GM10847 (cell line): ENCODE measurements around the gene NODAL.

Source experiments
- POLR2A ChIP-seq: IDR thresholded peaks from 2 replicates; pipeline ENCODE4 v1.6.1; 2011; ENCODE audit not compliant: insufficient read length; ENCODE audit errors: extremely low read depth

NODAL gene

DNA sequence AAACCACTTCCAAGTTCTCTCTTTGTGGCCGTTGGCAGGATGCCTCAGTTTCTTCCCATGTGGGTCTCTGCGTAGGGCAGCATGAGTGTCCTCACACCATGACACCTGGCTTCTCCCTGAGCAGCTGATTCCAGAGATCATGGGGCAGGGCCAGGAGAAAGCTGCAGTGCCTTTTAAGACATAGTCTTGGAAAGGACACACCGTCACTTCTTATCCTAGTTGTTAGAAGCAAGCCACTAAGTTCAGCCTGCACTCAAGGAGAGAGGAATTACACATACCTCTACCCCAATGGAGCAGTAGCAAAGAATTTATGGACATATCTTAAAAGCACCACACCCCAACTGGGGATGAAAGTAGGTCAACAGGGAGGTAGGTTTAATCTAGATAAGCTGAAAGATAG, 16.4 kb downstream of the NODAL start:
- TF ChIP-seq POLR2A = no peak

DNA sequence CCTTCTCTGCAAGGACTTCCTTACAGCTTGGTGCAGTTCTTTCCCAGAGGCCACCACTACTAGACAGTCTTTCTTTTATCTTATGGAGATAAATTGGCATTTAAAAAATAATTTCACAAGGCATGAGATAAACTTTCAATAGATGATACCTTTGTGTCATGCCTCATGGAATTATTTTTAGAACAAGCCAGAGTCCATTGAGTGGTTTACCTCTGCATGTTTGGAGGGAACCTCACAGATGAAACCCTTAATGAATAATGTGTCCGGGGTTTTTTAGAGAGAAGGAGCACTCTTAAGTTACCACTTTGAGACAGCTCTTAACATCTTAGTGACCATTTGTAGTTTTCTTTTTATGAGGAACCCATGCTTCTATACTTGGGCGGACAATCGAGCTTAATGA, 17.2 kb downstream of the NODAL start:
- no peak for TF ChIP-seq POLR2A

DNA sequence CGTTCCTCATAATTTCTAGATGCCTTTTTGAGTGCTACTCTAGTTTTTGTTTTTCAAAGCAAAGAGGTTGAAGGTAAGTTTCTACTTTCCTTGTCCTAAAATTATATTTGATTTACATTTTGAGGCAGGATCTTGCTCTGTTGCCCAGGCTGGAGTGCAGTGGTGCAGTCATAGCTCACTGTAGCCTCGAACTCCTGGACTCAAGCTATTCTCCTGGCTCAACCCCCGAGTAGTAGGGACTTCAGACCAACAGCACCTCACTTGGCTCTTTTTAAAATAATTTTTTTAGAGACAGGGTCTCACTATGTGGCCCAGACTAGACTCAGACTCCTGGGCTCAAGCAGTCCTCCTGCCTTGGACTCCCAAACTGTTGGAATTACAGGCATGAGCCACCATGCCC, 22.8 kb downstream of the NODAL start:
- no peak for TF ChIP-seq POLR2A

DNA sequence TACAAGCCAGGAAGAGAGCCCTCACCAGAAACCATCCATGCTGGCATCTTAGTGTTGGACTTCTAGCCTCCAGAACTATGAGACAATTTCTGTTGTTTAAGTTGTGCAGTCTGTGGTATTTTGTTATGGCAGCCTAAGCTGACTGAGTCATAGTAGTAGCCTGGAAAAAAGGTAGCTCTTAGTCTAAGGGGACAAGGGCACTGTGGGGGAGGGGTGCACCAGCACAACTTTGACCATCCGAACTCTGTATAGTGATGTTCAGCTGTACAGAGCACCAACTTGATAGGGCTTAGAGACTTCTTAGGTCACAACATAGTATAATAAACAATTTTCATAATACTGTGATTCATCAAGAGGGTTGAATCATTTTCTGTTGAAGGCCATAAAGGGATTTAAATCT, 23.3 kb downstream of the NODAL start:
- no peak for TF ChIP-seq POLR2A

DNA sequence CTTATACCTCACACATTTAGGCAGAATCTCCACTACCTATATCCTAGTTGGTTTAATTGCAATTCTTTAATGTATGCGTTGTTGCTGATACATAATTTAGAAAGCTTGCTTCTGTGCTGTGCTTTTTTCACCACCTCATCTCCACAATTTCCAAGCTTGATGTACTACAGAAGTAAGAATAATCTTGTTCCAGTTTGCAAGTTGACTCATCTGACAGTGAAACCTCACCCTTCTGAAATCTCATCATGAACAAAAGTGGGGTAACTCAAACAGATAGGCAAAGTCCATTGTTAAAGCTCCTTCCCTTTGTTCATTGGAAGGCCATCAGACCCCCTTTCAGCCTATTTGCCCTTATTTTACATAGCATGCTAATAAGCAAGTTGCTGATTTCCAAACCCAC, 23.9 kb downstream of the NODAL start:
- TF ChIP-seq POLR2A = no peak

DNA sequence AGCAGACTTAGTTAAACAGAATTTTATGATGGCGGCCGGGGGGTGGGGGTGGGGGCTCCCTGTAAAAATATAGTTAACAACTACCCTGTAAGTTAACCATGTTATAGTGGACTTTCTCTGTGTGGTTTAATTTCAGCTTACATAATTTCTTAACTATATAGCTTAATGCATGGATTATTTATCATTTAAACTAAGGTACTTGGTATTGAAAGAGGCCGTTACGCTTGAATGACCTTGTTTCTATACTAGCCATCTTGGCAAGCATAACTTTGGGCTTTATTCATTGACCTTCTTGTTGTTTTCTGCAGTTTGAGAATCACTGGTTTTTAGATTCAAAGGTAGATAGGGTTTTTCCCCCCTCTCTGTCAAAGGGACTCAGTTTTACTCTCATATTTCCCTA, 29.1 kb downstream of the NODAL start:
- TF ChIP-seq POLR2A = no peak

DNA sequence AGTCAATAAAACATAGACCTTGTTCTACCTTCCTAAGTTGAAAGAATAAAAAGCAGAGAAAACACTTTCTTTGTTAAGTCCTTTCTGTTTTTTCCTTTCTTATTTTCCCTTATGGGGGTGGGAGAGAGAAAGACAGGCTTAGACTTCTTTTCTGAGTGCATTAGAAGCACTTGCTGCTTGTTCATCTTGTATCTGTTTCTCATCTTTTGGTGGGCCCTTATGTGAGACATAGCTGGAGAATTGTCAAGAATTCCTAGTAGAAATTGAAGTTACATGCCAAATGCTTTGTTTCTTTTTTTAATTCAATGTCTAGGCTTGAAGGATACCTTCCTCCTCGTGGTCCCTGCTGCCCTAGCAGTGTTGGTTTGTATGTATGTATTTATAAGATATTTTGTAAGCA, 30.9 kb downstream of the NODAL start:
- TF ChIP-seq POLR2A = no peak

DNA sequence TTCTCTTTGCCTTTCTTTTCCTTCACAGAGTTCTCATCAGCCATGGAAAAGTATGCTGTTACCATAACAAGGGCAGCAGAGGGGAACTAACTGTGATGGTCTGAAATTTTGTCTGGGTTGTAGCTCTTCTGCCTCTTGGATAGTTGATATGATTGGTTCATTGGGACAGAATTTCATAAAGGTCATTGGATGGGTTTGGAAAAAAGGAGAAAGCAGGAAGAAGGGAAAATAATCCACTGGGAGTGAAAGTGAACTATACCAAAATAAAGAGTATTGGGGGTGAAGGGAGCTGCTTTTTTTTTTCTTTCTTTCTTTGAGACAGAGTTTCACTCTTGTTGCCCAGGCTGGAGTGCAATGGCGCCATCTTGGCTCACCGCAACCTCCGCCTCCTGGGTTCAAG, 31.7 kb downstream of the NODAL start:
- TF ChIP-seq POLR2A = no peak

DNA sequence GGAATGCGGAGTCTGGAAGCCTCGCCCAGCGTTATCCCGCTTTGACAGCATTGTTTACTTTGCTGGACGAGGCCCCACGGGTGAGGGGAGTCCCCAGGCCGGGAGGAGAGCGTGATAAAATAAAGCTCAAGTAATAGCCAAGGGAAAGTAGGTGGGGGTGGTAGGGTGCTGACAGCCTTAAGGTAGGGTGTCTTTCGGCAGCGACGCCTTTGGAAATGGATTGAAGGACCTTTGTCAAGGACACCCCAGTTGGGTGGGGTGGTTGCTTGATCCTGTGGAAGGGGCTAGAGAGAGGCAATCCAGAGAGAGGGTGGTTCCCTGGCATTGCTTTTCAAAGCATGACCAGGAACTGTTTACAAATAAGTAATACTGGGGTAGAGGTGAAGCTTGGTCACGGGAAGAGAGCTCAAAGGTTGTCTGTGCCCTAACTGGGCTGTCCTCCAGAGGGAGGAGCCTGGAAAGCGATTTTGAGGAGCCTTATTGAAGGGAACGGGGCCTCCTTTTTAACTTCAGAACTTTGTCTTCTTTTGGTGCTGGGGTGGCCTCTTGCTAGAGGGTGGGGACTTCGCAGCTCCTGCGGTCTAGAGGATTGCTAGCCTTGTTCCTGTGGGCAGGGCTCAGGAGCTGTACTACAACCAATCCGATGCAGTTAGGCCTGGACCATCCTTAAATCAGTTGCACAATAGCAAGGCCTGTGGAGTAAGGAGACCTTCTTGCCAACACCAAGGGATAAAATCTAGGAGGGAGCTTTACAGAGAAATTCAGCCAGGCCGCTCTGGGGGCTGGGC, 36.2 kb downstream of the NODAL start:
- TF ChIP-seq POLR2A = no peak

DNA sequence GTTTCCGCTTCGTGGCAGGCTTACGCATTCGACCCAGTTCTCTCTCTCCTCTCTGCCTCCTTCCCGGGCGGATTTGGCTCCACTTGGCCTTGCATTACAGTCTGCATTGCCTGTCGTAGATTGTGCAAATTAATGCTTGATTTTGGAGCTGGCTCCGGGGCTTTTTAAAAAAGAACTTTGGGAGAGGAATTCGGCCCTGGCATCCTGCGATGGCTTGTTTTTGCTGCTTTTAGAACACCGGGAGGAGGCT, 36.8 kb downstream of the NODAL start:
- TF ChIP-seq POLR2A = no peak

DNA sequence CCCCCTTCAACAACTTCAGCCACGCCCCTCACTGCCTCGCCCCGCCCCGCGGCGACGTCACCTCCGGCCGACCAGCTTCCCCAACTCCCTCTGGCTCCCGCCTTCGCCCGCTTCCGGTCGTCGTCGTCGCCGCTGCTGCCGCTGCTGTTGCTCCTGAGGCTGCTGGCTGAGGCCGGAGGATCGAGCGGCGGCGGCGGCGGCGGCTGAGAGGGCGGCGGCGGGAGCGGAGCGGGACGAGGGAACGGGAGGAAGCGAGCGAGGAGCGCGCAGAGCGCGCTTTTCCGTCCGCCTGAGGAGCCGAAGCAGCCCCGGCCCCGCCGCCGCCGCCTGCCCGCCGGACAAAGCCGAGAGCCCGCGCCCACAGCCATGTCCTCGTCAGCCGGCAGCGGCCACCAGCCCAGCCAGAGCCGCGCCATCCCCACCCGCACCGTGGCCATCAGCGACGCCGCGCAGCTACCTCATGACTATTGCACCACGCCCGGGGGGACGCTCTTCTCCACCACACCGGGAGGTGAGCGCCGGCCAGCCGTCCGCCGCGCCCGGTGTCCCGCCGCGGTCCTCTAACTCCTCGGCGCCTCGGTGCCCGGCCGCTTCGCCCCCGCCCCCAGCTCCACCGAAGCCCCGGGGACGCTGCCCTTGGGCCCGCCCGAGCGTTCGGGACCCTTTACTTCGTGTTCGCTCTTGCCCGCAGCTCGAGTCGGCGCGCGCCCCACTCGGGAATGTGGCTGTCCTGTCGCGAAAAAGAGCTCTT, 37.3 kb downstream of the NODAL start, which contains the start of gene EIF4EBP2:
Gene EIF4EBP2, plus strand, starts transcription at position 110 of the 751 bp plus-strand sequence. Its CDS starts 257 bp downstream, at position 367.
- peak; percentile 97 for TF ChIP-seq POLR2A

DNA sequence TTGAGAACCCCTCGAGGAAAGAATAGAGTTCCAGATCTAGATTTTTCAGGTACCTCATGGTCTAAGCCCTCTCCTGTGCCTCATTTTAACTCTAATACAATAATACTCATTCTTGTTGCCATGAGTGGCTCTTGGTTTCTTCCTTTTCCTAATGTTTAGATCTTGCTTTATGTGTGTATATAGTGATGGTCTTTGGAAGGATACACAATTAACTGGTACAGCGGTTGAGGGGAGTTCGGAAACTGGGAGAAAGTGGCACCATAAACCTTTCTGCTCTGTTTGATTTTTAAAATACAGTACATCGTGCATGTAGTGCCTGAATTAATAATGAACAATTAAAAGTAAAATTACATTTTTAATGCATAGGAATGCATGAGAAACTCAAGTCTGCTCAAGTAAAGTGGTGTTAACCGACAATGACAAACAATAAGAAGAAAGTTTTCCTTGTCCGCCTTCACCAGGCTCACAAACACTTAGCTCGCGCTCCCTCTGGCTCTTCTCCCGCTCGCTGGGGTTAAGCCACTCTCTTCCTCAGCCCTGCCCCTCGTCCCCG, 37.9 kb downstream of the NODAL start:
- TF ChIP-seq POLR2A = no peak

DNA sequence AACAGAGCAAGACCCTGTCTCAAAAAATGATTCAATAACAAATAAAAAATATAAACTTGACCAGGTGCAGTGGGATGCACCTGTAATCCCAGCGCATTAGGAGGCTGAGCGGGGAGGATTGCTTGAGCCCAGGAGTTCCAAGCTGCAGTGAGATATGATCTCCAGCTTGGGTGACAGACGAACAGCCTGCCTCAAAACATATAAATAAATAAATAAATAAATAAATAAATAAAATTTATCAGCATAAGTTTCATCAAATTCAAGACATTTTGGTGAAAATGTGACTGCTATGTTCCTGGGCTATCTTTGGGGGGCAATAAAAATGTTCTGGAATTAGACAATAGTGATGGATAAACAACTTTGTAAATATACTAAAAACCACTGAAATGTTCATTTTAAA, 42.3 kb downstream of the NODAL start:
- TF ChIP-seq POLR2A = no peak

DNA sequence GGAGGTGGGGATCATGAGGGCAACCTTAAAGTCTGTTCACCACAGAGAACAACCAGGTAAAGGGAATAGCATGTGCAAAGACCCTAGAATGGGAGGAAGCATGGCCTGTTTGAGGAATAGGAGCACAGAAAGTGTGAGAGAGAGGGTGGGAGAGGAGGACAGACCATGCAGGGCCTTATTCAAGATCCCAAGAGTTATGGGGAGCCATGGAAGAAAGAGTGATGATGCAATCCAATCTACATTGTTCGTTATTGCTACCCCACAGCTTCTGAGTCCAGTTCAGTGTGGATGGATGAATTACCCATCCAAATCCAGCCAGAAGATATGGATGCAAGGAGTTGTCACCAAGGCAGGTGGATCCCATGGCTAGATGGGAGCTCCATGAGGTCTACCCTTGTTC, 45.3 kb downstream of the NODAL start:
- TF ChIP-seq POLR2A = no peak

DNA sequence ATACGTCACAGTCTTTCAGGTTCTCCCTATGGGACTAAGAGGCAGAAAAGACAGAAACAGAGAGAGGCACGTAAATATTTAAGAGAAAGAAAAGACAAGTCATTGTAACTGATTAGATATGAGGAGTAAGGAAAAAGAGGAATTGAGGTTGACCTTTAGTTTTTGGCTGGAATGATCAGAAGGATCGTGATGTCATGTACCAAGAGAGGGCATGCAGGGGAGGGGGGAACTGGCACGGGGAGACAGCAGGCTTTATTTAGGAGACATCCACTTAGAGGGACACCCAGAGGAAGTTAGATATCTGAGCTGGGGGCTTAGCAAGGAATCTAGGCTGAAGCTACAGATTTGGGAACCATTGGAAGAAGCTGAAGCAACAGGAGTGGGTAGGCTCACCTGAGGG, 49.8 kb downstream of the NODAL start:
- no peak for TF ChIP-seq POLR2A
